NT2/D1 (cell line): ENCODE results near the gene TFDP1.

ENCODE experiments used
- DNase-seq: peaks from one replicate; pipeline ENCODE4 v3.0.0-alpha.2; 2011; ENCODE audit warnings: low read depth, low spot score
- H3K27me3 ChIP-seq: 2 replicates; pipeline ENCODE4 v1.6.0; 2011; ENCODE audit warnings: mild to moderate bottlenecking; ENCODE audit not compliant: insufficient read length, insufficient read depth
- H3K36me3 ChIP-seq: 2 replicates; pipeline ENCODE4 v1.6.1; 2011; ENCODE audit warnings: mild to moderate bottlenecking, low read length, mixed read lengths; ENCODE audit not compliant: insufficient read depth, insufficient read length
- H3K4me1 ChIP-seq: 2 replicates; pipeline ENCODE4 v1.5.1; 2011; ENCODE audit not compliant: insufficient read depth, insufficient read length
- H3K4me3 ChIP-seq: 2 replicates; pipeline ENCODE4 v1.5.1; 2011; ENCODE audit warnings: low read depth; ENCODE audit not compliant: insufficient read length
- H3K9ac ChIP-seq: 2 replicates; pipeline ENCODE4 v1.6.0; 2011; ENCODE audit warnings: low read depth; ENCODE audit not compliant: insufficient read length
- H3K9me3 ChIP-seq: 2 replicates; pipeline ENCODE4 v1.5.1; 2011; ENCODE audit warnings: mild to moderate bottlenecking, low read length; ENCODE audit not compliant: insufficient read depth
- SUZ12 ChIP-seq: IDR thresholded peaks from 2 replicates; pipeline ENCODE4 v1.6.1; 2011; ENCODE audit not compliant: insufficient read length, insufficient read depth; ENCODE audit errors: extremely low read depth
- YY1 ChIP-seq: IDR thresholded peaks from 2 replicates; pipeline ENCODE4 v1.6.1; 2011; ENCODE audit not compliant: insufficient read length, insufficient read depth
- ZNF274 ChIP-seq: IDR thresholded peaks from 2 replicates; pipeline ENCODE4 v1.6.1; 2011; ENCODE audit warnings: mild to moderate bottlenecking, low read depth, low read length

Gene TFDP1

GRCh38 chr13:113564331-113565023 is 20.1 kb upstream of the TFDP1 start:
- Histone ChIP-seq H3K9me3 (no peaks in the 10 kb centered on the region), H3K27me3 (no peaks in the 10 kb centered on the region), H3K9ac (no peak overlapping the region), H3K36me3 (no peaks in the 10 kb centered on the region), H3K4me3 (no peak overlapping the region), H3K4me1 (peaks cover 1% of the 10 kb centered on the region)
- DNase-seq, result no peak
- no peak for TF ChIP-seq YY1
- TF ChIP-seq ZNF274, result no peak
- no peak for TF ChIP-seq SUZ12

DNA sequence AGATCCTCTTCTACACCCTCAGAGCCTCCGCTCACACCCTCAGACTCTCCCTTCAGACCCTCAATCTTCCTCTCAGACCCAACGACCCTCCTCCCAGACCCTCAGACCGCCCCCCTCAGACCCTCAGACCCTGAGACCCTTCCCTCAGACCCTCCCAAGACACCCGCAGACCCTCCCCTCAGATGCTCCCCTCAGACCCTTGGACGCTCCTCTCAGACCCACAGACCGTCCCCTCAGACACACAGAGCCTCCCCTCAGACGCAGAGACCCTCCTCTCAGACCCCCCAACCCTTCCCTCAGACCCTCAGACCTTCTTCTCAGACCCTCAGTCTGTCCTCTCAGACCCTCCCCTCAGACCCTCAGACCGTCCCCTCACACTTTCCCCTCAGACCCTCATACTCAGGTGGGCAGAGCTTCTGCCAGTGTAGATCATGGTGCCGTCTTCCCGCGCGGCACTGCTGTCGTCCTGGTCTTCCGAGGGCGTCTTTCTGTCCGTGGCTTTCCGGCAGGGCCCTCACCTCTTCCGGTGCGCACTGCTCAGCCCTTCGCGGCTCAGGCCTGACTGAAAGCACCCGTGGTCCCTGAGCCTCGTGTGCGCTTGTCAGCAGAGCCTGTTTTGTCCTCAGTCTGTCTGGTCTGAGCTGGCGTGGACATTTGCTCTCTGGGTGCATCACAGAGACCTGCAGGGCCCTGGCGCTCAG is 18.9 kb upstream of the TFDP1 start:
- Histone ChIP-seq H3K36me3 (no peaks in the 10 kb centered on the region), H3K4me3 (no peak overlapping the region), H3K9me3 (no peaks in the 10 kb centered on the region), H3K27me3 (no peaks in the 10 kb centered on the region), H3K9ac (no peak overlapping the region), H3K4me1 (peaks cover 1% of the 10 kb centered on the region)
- TF ChIP-seq YY1 (no peak), ZNF274 (no peak), SUZ12 (no peak)
- no peak for DNase-seq

GRCh38 chr13:113566227-113566561 is 18.4 kb upstream of the TFDP1 start:
- no peak overlapping the region for H3K9ac ChIP-seq

GRCh38 chr13:113567681-113568080 is 16.9 kb upstream of the TFDP1 start:
- no peak for DNase-seq
- TF ChIP-seq ZNF274 (no peak), YY1 (no peak), SUZ12 (no peak)
- Histone ChIP-seq H3K9ac (no peak overlapping the region), H3K36me3 (no peaks in the 10 kb centered on the region), H3K4me3 (no peak overlapping the region), H3K9me3 (no peaks in the 10 kb centered on the region), H3K4me1 (no peaks in the 10 kb centered on the region), H3K27me3 (no peaks in the 10 kb centered on the region)

More at GRCh38 chr13:113566227-113566561, 18.4 kb upstream of the TFDP1 start:
- Histone ChIP-seq H3K4me1 (peaks cover 1% of the 10 kb centered on the region), H3K9me3 (no peaks in the 10 kb centered on the region), H3K4me3 (no peak overlapping the region), H3K27me3 (no peaks in the 10 kb centered on the region), H3K36me3 (no peaks in the 10 kb centered on the region)
- TF ChIP-seq SUZ12 (no peak), YY1 (no peak), ZNF274 (no peak)
- no peak for DNase-seq

DNA sequence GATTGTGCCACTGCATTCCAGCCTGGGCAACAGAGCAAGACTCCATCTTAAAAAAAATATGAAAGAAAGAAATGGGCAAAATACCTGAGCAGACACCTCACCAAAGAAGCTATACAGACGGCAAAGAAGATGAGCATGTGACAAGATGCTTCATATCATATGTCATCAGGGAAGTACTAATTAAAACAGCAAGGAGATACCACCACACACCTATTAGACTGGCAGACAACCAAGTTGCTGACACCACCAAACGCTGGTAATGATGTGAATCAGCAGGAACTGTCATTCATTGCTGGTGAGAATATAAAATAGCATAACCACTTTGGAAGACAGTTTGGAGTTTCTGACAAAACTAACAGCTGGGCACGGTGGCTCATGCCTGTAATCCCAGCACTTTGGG is 11.5 kb upstream of the TFDP1 start:
- H3K4me3 ChIP-seq, result no peak overlapping the region
- no peaks in the 10 kb centered on the region for H3K4me1 ChIP-seq
- H3K27me3 ChIP-seq, result no peaks in the 10 kb centered on the region
- peaks cover 19% of the 10 kb centered on the region for H3K9me3 ChIP-seq
- no peak overlapping the region for H3K9ac ChIP-seq
- no peak for TF ChIP-seq ZNF274
- TF ChIP-seq YY1, result no peak
- no peak for TF ChIP-seq SUZ12
- no peak for DNase-seq
- H3K36me3 ChIP-seq, result no peaks in the 10 kb centered on the region

GRCh38 chr13:113576597-113576996 is 8.0 kb upstream of the TFDP1 start:
- H3K9ac ChIP-seq, result no peak overlapping the region
- no peak for TF ChIP-seq SUZ12
- TF ChIP-seq ZNF274, result no peak
- TF ChIP-seq YY1, result no peak
- H3K9me3 ChIP-seq, result peaks cover 19% of the 10 kb centered on the region
- no peak for DNase-seq
- H3K4me1 ChIP-seq, result peaks cover 3% of the 10 kb centered on the region
- no peak overlapping the region for H3K4me3 ChIP-seq
- no peaks in the 10 kb centered on the region for H3K36me3 ChIP-seq
- no peaks in the 10 kb centered on the region for H3K27me3 ChIP-seq

GRCh38 chr13:113577881-113578435 is 6.6 kb upstream of the TFDP1 start:
- no peak overlapping the region for H3K9ac ChIP-seq
- no peak for TF ChIP-seq ZNF274
- no peak for TF ChIP-seq YY1
- no peak for TF ChIP-seq SUZ12
- H3K4me3 ChIP-seq, result no peak overlapping the region
- H3K9me3 ChIP-seq, result peaks cover 19% of the 10 kb centered on the region
- H3K4me1 ChIP-seq, result peaks cover 5% of the 10 kb centered on the region
- no peaks in the 10 kb centered on the region for H3K36me3 ChIP-seq
- no peaks in the 10 kb centered on the region for H3K27me3 ChIP-seq
- no peak for DNase-seq
